ENCODE data around the gene ANKEF1. TPM values are rescaled to one million over a fixed set of nuclear protein-coding genes. Genes with fewer than 3 reads are reported as not detected.

Gene ANKEF1
- total RNA-seq: 0.84 TPM

DNA sequence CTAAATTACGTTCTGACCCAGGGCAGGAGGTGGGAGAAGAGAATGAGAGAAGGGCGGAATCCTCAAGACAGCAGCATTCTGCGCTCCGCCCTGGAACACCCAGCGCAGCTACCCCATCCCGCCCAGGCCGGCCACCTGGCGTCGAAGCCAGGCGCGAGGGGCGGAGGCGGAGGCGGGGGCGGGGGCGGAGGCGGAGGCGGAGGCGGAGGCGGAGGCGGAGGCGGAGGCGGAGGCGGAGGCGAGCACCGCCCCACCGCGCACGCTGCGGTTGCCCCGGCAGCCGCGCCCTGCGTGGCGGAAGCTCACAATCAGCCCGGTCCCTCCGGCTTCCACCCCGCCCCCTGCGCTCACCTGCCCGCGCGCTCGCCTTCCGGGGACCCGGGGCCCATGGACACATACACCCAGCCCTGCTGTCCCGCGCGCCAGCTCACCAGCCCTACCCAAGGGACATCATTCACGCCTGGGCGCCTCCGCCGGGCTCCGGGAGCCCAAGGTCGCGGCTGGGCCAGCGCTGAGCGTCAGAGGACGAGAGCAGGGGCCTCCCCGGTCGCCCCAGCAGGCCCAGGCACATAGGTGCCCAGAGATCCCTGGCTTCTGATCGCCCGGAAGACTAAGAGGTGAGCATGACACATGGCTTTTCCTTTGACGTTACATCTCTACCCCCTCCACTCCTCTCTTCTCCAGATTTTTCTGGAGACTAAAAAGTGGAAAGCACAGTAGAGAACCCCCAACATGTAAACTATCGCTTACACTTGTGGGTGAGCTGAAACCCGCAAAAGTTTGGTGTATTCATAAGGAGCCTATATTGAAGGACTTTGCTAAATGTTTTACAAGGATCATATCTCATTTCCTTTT lies at the start of gene ANKEF1:
Gene ANKEF1 (plus strand): TSS at position 271 of the 855 bp plus-strand sequence. CDS start 3,315 bp downstream, outside the sequence.
- Histone ChIP-seq H3K4me3 (ENCODE audit: low read length) (peak within 1 kb of the TSS; percentile 49), H3K9me3 (ENCODE audit: low read depth, low read length) (no peaks in the 10 kb centered on the region), H3K4me1 (ENCODE audit: insufficient read depth, low read length) (peaks cover 7% of the 10 kb centered on the region), H3K27me3 (ENCODE audit: insufficient read depth, low read length) (peaks cover 4% of the 10 kb centered on the region)

DNA sequence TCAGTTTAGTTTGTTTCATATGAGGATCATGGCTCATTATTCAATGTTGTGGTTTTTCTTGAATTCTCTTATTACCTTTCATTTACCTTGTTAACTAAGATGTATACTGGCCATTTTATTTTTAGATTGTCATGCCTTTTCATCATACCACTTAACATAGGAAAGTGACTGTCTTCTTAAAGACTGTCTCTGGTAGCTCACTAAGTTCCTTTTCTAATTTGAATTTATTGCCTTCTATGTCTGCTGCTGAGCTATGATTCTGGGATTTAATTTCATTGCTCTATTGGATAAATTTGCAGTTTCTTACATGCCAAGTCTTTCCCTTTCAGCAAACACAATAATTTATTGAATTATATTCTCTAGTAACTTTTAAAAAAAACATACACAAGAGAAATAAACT lies 49.5 kb upstream of the ANKEF1 start:
- no peaks in the 10 kb centered on the region for H3K9me3 ChIP-seq (ENCODE audit: low read depth, low read length)
- peaks cover 20% of the 10 kb centered on the region for H3K4me1 ChIP-seq (ENCODE audit: insufficient read depth, low read length)
- H3K4me3 ChIP-seq (ENCODE audit: low read length): no peak overlapping the region
- peaks cover 3% of the 10 kb centered on the region for H3K27me3 ChIP-seq (ENCODE audit: insufficient read depth, low read length)

DNA sequence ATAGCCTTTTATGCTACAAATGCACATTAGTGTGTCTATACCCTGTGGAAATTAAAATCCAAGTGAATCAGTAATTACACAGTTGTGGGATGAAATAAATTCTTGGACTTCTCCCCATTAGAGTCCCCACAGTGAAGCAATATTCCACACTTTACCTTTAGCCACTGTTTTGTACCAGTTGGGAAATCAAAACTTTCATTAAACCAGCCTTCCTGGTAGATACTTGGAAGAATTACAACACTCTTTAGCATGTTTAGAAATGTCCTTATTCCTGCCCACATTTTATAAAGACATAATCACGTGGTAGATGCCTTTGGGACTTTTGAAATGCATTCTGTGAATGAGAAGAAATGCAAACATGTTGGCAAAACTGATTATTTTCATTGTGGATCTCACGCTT lies 49.0 kb upstream of the ANKEF1 start:
- Histone ChIP-seq H3K4me1 (ENCODE audit: insufficient read depth, low read length) (peaks cover 20% of the 10 kb centered on the region), H3K27me3 (ENCODE audit: insufficient read depth, low read length) (peaks cover 3% of the 10 kb centered on the region), H3K9me3 (ENCODE audit: low read depth, low read length) (no peaks in the 10 kb centered on the region), H3K4me3 (ENCODE audit: low read length) (no peak overlapping the region)

DNA sequence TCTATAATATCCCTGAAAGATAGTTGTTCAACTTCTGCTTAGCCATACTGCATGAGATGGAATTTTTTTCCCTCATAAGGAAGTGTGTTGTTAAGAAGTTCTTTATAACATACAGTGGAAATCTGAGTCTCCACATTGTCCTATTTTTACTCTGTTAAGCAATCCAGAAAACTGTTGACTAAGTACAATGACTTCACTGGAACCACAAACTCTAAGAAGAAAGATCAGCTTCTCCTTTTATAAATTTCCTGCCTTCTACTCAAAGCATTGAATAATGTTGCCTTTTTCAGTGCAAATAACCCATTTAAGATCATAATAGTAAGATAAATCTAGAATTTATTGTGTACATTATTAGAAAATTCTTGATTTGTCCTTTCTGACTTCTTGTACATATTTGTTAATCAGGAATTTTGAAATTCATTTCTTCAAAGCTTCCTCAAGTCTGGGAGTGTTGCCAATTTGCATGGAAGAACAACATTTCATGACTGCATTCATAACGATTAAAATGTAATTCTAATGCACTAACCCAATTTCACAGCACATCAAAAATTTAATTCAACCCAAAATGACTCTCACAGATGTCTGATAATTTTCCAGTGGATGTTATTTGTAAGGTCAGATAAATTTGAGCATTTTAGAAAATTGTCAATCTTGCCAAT lies 45.6 kb upstream of the ANKEF1 start:
- no peaks in the 10 kb centered on the region for H3K9me3 ChIP-seq (ENCODE audit: low read depth, low read length)
- no peak overlapping the region for H3K4me3 ChIP-seq (ENCODE audit: low read length)
- H3K4me1 ChIP-seq (ENCODE audit: insufficient read depth, low read length): peaks cover 24% of the 10 kb centered on the region
- peaks cover 3% of the 10 kb centered on the region for H3K27me3 ChIP-seq (ENCODE audit: insufficient read depth, low read length)

DNA sequence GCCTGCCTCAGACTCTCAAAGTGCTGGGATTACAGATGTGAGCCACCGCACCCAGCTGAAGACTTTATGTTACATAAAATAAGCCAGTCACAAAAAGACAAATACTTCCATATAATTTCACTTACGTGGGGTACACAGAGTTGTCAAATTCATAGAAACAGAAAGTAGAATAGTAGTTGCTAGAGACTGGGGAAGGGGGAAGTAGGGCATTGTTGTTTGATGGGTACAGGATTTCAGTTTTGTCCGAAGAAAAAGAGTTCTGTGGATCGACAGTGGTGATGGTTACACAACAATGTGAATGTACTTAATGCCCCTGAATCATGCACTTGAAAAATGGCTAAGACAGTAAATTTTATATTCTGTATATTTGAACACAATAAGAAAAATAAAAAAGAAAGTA lies 41.6 kb upstream of the ANKEF1 start:
- Histone ChIP-seq H3K9me3 (ENCODE audit: low read depth, low read length) (no peaks in the 10 kb centered on the region), H3K4me3 (ENCODE audit: low read length) (no peak overlapping the region), H3K4me1 (ENCODE audit: insufficient read depth, low read length) (peaks cover 21% of the 10 kb centered on the region), H3K27me3 (ENCODE audit: insufficient read depth, low read length) (peaks cover 3% of the 10 kb centered on the region)

DNA sequence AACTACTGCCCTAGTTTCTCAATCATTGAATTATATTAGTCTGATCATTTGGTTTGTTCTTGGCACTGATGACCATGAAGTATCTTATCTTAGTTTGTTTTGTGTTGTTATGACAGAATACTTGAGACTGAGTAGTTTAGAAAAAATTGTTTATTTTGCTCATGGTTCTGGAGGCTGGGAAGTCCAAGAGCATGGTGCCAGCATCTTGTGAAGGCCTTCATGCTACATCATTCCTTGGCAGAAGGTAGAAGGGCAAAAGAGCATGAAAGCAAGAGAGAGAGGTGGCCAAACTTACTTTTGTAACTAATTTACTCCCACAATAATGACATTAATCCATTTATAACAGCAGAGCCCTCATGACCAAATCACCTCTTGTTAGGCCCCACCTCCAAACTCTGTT lies 40.1 kb upstream of the ANKEF1 start:
- no peaks in the 10 kb centered on the region for H3K9me3 ChIP-seq (ENCODE audit: low read depth, low read length)
- H3K4me1 ChIP-seq (ENCODE audit: insufficient read depth, low read length): peaks cover 9% of the 10 kb centered on the region
- H3K27me3 ChIP-seq (ENCODE audit: insufficient read depth, low read length): no peaks in the 10 kb centered on the region
- H3K4me3 ChIP-seq (ENCODE audit: low read length): no peak overlapping the region

DNA sequence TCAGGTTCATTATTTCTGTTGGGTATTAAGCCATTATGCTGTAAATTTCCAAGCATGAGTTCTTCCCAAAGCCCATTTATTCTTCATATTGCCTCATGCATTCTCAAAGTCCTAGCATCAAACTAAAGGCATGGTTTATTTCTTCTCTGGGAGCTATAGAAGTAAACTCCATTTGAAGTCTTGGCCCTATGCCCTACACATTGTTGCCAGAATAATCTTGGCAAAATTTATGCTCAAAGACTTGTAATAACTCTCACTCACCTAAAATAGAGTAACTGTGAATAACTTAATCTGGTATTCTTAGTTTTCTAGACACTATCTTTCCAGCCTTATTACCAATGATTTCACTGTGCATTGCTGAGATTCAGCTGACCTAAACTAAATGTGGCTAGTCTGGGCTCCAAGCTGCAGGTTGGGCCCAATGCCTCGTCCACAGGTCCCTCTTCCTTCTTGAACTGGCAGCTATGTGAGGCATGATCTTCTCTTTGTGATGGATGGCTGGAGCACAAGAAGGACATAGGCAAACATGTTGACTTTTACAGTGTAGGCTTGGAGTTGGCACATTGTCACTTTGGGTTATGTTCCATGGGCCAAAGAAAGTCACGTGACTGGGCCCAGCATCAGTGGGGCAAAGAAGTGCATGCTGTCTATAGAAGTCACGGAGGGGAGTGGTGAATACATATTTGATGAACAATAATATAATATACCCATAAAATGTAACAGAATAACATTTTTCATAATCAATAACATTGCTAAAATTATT lies 39.1 kb upstream of the ANKEF1 start:
- Histone ChIP-seq H3K4me3 (ENCODE audit: low read length) (no peak overlapping the region), H3K4me1 (ENCODE audit: insufficient read depth, low read length) (peaks cover 8% of the 10 kb centered on the region), H3K9me3 (ENCODE audit: low read depth, low read length) (no peaks in the 10 kb centered on the region), H3K27me3 (ENCODE audit: insufficient read depth, low read length) (no peaks in the 10 kb centered on the region)

DNA sequence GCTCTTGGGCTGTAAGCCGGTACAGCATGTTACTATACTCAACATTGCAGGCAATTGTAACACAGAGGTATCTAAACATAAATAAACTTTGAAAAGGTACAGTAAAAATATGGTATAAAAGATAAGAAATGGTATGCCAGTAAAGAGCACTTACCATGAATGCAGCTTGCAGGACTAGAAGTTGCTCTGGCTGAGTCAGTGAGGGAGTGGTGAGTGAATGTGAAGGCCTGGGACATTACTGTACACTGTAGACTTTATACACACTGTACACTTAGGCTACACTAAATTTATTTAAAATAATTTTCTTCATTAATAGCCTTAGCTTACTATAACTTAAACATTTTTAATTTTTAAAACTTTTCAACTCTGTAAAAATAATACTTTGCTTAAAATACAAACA lies 37.8 kb upstream of the ANKEF1 start:
- no peaks in the 10 kb centered on the region for H3K27me3 ChIP-seq (ENCODE audit: insufficient read depth, low read length)
- peaks cover 8% of the 10 kb centered on the region for H3K4me1 ChIP-seq (ENCODE audit: insufficient read depth, low read length)
- H3K4me3 ChIP-seq (ENCODE audit: low read length): no peak overlapping the region
- no peaks in the 10 kb centered on the region for H3K9me3 ChIP-seq (ENCODE audit: low read depth, low read length)

DNA sequence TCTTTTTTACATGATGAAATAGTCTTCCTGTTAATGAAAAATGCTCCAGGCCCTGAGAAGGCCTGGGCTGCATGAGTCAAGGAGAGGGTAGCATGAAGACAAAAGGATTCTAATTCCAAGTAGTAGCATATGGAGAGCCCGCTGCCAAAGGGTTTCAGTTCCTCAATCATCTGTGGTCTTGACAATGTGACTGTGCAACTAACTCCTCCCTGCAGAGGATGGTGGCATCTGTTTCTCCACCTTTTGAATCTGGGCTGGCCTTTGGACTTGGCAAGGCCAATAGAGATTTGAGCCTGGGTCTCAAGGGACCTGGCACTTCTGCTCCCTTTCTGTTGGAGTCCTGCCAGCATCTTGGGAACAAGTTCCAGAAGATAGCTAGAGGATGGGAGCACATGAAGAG lies 35.1 kb upstream of the ANKEF1 start:
- Histone ChIP-seq H3K27me3 (ENCODE audit: insufficient read depth, low read length) (no peaks in the 10 kb centered on the region), H3K4me1 (ENCODE audit: insufficient read depth, low read length) (peaks cover 4% of the 10 kb centered on the region), H3K9me3 (ENCODE audit: low read depth, low read length) (no peaks in the 10 kb centered on the region), H3K4me3 (ENCODE audit: low read length) (no peak overlapping the region)

DNA sequence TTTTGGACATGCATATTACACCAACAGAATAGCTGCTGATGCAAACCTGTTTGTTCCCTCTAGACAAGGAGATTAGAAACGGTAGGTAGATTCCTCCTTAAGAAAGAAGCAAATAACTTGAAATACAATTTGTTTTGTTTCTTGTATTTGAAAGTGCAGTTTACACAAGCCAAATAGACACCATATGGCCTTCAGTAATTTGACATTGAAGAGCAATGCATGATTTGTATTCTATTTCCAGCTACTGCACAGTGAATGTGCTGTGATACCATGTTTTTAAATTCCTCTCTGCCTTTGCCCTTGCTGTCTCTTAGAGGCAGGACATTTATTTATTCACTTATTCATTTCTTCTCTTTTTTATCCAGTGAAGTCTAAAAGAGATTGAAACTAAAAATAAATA lies 31.9 kb upstream of the ANKEF1 start:
- no peak overlapping the region for H3K4me3 ChIP-seq (ENCODE audit: low read length)
- no peaks in the 10 kb centered on the region for H3K9me3 ChIP-seq (ENCODE audit: low read depth, low read length)
- H3K4me1 ChIP-seq (ENCODE audit: insufficient read depth, low read length): peaks cover 4% of the 10 kb centered on the region
- no peaks in the 10 kb centered on the region for H3K27me3 ChIP-seq (ENCODE audit: insufficient read depth, low read length)

DNA sequence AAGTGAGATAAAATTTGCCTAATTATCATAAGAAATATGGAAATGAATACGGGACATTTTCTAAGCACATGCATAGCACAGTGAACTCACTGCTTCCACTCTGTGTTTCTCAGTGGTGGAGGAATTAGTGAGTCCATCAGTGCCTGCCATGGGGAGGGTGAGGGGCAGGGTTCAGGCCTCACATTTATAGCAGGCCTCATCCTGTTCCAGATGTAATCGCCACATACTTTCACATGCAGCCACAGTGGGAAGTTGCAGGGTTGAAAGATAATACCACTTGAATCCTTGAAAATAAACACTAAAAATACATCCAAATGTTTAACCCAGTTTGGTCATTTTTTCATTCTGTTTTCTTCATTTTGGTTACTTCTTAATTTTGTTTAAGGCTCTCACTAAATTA lies 29.9 kb upstream of the ANKEF1 start:
- H3K27me3 ChIP-seq (ENCODE audit: insufficient read depth, low read length): no peaks in the 10 kb centered on the region
- H3K9me3 ChIP-seq (ENCODE audit: low read depth, low read length): no peaks in the 10 kb centered on the region
- no peak overlapping the region for H3K4me3 ChIP-seq (ENCODE audit: low read length)
- H3K4me1 ChIP-seq (ENCODE audit: insufficient read depth, low read length): peaks cover 2% of the 10 kb centered on the region

DNA sequence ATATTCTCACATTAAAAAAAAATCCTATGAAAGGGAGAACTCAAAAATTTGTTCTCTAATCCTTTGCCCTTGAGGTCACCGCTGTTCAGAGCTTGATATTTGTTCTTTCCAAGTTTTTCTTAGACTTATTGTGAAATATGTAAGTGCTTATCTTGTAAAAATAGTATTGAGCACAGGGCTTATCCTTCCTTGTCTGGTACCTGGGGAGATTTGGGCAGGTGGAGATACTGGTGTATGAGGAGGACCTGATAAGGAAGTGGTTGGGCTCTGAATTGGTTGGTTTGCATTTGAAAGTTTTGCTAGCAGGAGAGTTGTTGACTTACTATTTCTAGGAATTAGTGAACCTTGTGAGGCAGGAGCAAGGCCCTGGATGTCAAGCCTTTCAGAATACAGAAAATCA lies 28.9 kb upstream of the ANKEF1 start:
- Histone ChIP-seq H3K4me1 (ENCODE audit: insufficient read depth, low read length) (no peaks in the 10 kb centered on the region), H3K4me3 (ENCODE audit: low read length) (no peak overlapping the region), H3K9me3 (ENCODE audit: low read depth, low read length) (no peaks in the 10 kb centered on the region), H3K27me3 (ENCODE audit: insufficient read depth, low read length) (no peaks in the 10 kb centered on the region)

DNA sequence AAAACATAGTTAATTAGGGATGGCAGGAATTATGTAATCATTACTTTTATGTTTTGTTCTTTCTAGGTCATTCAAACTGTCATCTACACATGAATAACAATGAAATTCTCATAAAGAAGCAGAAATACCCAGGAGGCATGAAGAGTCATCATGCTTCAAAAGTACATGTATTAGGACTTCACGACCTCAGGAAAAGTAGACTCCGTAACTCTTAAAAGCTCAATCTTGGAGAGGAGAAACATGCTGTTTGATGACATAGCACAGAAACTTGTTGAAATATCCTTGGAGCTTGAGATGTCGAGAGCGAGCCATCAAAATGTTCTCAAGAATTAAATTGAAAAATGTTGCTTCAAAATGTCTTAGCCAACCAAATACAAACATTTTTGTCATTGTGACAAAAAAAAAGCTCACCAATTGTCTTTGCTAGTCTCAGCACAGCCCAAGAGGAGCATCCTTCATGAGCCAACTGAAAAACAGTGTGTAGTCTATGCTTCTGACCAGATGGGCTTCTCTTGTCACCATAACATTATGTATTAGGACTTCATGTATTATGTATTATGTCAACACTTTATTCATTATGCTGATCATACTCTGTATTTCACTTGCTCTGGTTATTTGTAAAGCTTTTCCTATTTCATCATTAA lies 28.2 kb upstream of the ANKEF1 start:
- Histone ChIP-seq H3K4me3 (ENCODE audit: low read length) (no peak overlapping the region), H3K9me3 (ENCODE audit: low read depth, low read length) (no peaks in the 10 kb centered on the region), H3K4me1 (ENCODE audit: insufficient read depth, low read length) (no peaks in the 10 kb centered on the region), H3K27me3 (ENCODE audit: insufficient read depth, low read length) (no peaks in the 10 kb centered on the region)

DNA sequence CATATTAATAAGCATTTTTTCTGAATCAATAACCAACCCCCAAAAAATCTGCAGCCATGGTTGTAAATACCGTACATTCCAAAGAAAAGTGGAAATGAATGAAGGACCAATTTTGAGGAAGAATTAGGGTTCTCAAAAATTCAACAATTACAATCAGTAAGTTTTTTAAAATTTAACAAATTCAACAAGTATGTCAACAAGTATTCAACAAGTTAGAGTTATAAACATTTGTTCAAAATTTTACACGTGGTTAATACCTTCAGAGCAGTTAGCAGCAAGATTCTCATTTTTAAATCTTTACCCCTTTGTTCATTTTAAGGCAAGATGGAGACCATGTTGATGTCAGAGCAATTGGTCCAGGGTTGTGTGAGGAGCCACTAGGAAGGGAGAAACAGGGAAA lies 27.6 kb upstream of the ANKEF1 start:
- no peak overlapping the region for H3K4me3 ChIP-seq (ENCODE audit: low read length)
- H3K9me3 ChIP-seq (ENCODE audit: low read depth, low read length): no peaks in the 10 kb centered on the region
- H3K27me3 ChIP-seq (ENCODE audit: insufficient read depth, low read length): no peaks in the 10 kb centered on the region
- H3K4me1 ChIP-seq (ENCODE audit: insufficient read depth, low read length): no peaks in the 10 kb centered on the region

DNA sequence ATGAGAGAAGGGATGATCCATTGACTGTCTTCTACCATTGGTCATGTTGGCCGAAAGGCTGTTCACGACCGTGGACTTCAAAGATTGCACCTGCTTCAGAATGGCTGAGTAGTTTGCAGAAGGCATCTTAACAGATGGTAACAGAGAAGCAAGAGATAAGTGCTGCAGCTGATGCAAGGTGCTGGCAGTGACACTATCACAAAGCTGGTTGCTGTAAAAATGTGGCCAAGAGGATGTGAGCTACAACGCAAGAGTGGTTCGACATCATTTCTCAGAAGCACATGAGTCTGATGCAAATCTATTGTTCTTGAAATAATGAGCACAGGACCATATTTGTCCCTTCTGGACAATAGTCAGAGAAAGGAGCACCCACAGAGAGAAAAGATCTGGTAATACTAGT lies 27.0 kb upstream of the ANKEF1 start:
- H3K9me3 ChIP-seq (ENCODE audit: low read depth, low read length): no peaks in the 10 kb centered on the region
- H3K4me3 ChIP-seq (ENCODE audit: low read length): no peak overlapping the region
- no peaks in the 10 kb centered on the region for H3K27me3 ChIP-seq (ENCODE audit: insufficient read depth, low read length)
- no peaks in the 10 kb centered on the region for H3K4me1 ChIP-seq (ENCODE audit: insufficient read depth, low read length)
